Breast epithelium (tissue), 3 donors: ENCODE results near the gene SYT1.

Experiments used
- POLR2A ChIP-seq: fragments of 450-650 bp; IDR thresholded peaks from one replicate; pipeline ENCODE4 v1.6.1; 2016; ENCODE audit warnings: antibody characterized with exemption, mild to moderate bottlenecking, moderate library complexity
- POLR2AphosphoS5 ChIP-seq, 3 donors: sonication (generic); formaldehyde crosslinking; IDR thresholded peaks; one replicate each; pipeline ENCODE4 v1.6.1; 2017; ENCODE audit warnings: antibody characterized with exemption in 3 of 3
- TF ChIP-seq, protein P1 (sequence below), 3 donors: fragments of 450-650 bp; IDR thresholded peaks; one replicate each; pipeline ENCODE4 v1.5.1; 2016 to 2017; ENCODE audit warnings: antibody characterized with exemption in 3 of 3, mild to moderate bottlenecking in 3 of 3, moderate library complexity in 3 of 3

DNA sequence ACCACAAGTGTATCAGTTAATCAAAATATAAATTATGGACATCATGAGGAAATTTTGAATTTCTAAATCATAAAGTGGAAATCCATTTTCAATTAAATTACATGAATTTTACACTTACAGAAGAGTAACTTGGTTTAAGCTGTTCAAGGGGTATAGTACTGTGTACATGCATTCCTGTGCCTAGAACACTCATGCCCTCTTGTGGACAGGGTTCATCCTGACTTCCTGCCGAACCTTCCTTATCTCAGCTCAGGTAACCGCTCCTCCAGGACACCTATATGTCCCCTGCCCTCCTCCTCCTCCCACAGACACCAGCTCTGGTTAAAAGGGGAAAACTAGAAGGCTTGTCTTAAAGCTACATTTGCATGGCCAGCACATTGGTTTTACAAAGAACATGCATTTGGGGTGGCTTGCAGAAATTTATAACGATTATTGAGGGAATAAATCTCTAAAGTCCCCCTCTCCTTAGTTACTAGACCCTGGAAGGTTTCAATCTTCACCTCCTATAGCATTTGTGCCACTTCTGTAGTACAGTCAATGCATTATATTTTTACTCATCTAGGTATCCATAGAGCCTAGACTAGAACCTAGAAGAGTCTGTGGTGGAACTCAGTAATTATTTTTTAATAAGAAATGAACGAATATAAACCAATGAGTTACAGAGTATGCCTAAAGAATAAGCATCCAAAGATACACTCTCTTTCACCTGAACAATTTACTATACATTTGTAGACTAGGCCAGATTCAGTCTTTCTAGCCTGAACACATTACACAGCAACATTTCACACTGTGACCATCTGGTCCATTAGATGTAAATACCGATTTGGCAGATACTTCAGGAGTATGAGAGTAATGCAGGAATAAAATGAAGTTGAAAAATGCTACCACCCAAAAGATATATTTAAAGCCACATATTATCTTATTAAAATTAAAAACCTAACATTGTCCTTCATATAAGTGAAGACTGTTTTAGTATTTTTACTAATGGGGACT is 480.6 kb downstream of the SYT1 start:
- TF ChIP-seq, protein P1, sequence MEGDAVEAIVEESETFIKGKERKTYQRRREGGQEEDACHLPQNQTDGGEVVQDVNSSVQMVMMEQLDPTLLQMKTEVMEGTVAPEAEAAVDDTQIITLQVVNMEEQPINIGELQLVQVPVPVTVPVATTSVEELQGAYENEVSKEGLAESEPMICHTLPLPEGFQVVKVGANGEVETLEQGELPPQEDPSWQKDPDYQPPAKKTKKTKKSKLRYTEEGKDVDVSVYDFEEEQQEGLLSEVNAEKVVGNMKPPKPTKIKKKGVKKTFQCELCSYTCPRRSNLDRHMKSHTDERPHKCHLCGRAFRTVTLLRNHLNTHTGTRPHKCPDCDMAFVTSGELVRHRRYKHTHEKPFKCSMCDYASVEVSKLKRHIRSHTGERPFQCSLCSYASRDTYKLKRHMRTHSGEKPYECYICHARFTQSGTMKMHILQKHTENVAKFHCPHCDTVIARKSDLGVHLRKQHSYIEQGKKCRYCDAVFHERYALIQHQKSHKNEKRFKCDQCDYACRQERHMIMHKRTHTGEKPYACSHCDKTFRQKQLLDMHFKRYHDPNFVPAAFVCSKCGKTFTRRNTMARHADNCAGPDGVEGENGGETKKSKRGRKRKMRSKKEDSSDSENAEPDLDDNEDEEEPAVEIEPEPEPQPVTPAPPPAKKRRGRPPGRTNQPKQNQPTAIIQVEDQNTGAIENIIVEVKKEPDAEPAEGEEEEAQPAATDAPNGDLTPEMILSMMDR (IDR thresholded peaks at IDR 0.05) = peak in 2 of 3 donors; percentile 19 to 42
- TF ChIP-seq POLR2A (no peak), POLR2AphosphoS5 (IDR thresholded peaks at IDR 0.05) (no peak)
